K562 (cell line): ENCODE data around the gene CDKL1. TPM values are rescaled to one million over a fixed set of nuclear protein-coding genes. Genes with fewer than 3 reads are reported as not detected.

ENCODE experiments used
- ATAC-seq: fragments of 200-7000 bp; cut with Tn5 transposase; 3 replicates; pipeline ENCODE4 v1.9.1; 2020; ENCODE audit warnings: moderate library complexity
- BruUV-seq: library from RNA; stranded (reverse); fragments of 400-500 nt; replicated peaks from 2 replicates; lab custom pipeline; 2021; lab: Mats Ljungman, UMichigan
- CTCF ChIA-PET: fragments of 300-600 bp; formaldehyde crosslinking; extraction: SDS; loops from one replicate; lab custom pipeline; 2021; ENCODE audit warnings: low intra/inter-chr PET ratio; lab: Yijun Ruan, JAX
- POLR2A ChIA-PET: fragments of 300-600, 350-650 bp; sonication (Branson Sonifier 250); formaldehyde crosslinking; extraction: SDS; loops from one replicate; lab custom pipeline; 2021; ENCODE audit warnings: antibody characterized with exemption, inconsistent platforms; lab: Yijun Ruan, JAX
- DNase-seq, 4 experiments: peaks; one replicate each; pipeline versions ENCODE4 v3.0.0 to v3.0.0-alpha.2; 2011 to 2018; ENCODE audit warnings: low spot score in 3 of 4, mixed read lengths in 3 of 4; ENCODE audit errors: extremely low read depth in 1 of 4
- FAIRE-seq: peaks from 2 replicates; lab custom pipeline; 2011; peaks lifted over from hg19 to GRCh38; lab: Jason Lieb, UNC
- H2AFZ ChIP-seq: 2 replicates; pipeline ENCODE4 v1.6.0; 2011; ENCODE audit warnings: low read depth, low read length, control low read depth, inconsistent platforms
- H3K27ac ChIP-seq: fragments of 200-600 bp; 3 replicates; pipeline ENCODE4 v1.8.0; 2011; ENCODE audit warnings: low read depth, mild to moderate bottlenecking, control low read depth, inconsistent platforms, low read length, moderate library complexity, mixed read lengths; ENCODE audit errors: extremely low read depth
- H3K27me3 ChIP-seq, 2 experiments: fragments of 300-600 bp in 1 of 2; 2 replicates in 1 of 2; 3 replicates in 1 of 2; pipeline versions ENCODE4 v1.6.0 to v1.8.0; 2011; ENCODE audit warnings: inconsistent platforms in 2 of 2, low read length in 2 of 2, mild to moderate bottlenecking in 1 of 2, mixed read lengths in 1 of 2, moderate library complexity in 1 of 2; ENCODE audit not compliant: control insufficient read depth in 2 of 2, insufficient read depth in 2 of 2
- H3K36me3 ChIP-seq: fragments of 300-600 bp; 3 replicates; pipeline ENCODE4 v1.8.0; 2011; ENCODE audit warnings: mild to moderate bottlenecking, low read length, inconsistent platforms; ENCODE audit not compliant: control insufficient read depth, insufficient read depth
- H3K4me1 ChIP-seq, 2 experiments: fragments of 200-600 bp in 1 of 2; replicated peaks in 1 of 2; 2 replicates in 1 of 2; 3 replicates in 1 of 2; pipeline versions ENCODE4 v1.5.1 to v1.8.0; 2011; ENCODE audit warnings: inconsistent platforms in 2 of 2, low read length in 2 of 2, mild to moderate bottlenecking in 1 of 2, mixed read lengths in 1 of 2, moderate library complexity in 1 of 2; ENCODE audit not compliant: control insufficient read depth in 2 of 2, insufficient read depth in 2 of 2
- H3K4me2 ChIP-seq: 2 replicates; pipeline ENCODE4 v1.6.1; 2011; ENCODE audit warnings: low read length, control low read depth, inconsistent platforms, mixed read lengths; ENCODE audit not compliant: insufficient read depth
- H3K4me3 ChIP-seq: fragments of 200-600 bp; sonication (generic), shearing (Covaris generic); 2 replicates; pipeline ENCODE4 v1.5.1; 2016; ENCODE audit warnings: control low read depth, inconsistent platforms
- H3K79me2 ChIP-seq: fragments of 200-600 bp; 3 replicates; pipeline ENCODE4 v1.8.0; 2011; ENCODE audit warnings: low read length, inconsistent platforms; ENCODE audit not compliant: control insufficient read depth, insufficient read depth
- H3K9ac ChIP-seq, 2 experiments: 2 replicates each; pipeline versions ENCODE4 v1.6.0 to v1.6.1; 2011; ENCODE audit warnings: low read depth in 2 of 2, low read length in 2 of 2, control low read depth in 1 of 2, inconsistent platforms in 1 of 2, mild to moderate bottlenecking in 1 of 2, mixed read lengths in 1 of 2; ENCODE audit not compliant: insufficient read depth in 1 of 2
- H3K9me1 ChIP-seq: one replicate; pipeline ENCODE4 v1.6.0; 2011; ENCODE audit warnings: inconsistent platforms, mild to moderate bottlenecking, low read length, moderate library complexity; ENCODE audit not compliant: control insufficient read depth, insufficient read depth
- H3K9me3 ChIP-seq: replicated peaks from 2 replicates; pipeline ENCODE4 v1.5.1; 2011; ENCODE audit warnings: low read depth, low read length, inconsistent platforms; ENCODE audit not compliant: control insufficient read depth, insufficient read depth
- H4K20me1 ChIP-seq: replicated peaks from 2 replicates; pipeline ENCODE4 v1.6.1; 2011; ENCODE audit warnings: low read length, inconsistent platforms, mixed read lengths; ENCODE audit not compliant: control insufficient read depth, insufficient read depth
- BACH1 ChIP-seq: fragments of 200-800 bp; sonication (Bioruptor generic); IDR thresholded peaks from 2 replicates; pipeline ENCODE4 v1.6.1; 2016; ENCODE audit warnings: missing genetic modification characterization, missing compliant biosample characterization
- CBX3 ChIP-seq, 2 experiments: IDR thresholded peaks; 1 replicate in 1 of 2; 2 replicates in 1 of 2; pipeline ENCODE4 v1.6.1; 2012; ENCODE audit warnings: inconsistent platforms in 2 of 2, low read length in 2 of 2, borderline replicate concordance in 1 of 2, control low read depth in 1 of 2
- DACH1 ChIP-seq: fragments of 450-650 bp; IDR thresholded peaks from 2 replicates; pipeline ENCODE4 v1.6.1; 2018; ENCODE audit not compliant: partially characterized antibody
- E2F4 ChIP-seq: sonication (generic); formaldehyde crosslinking; IDR thresholded peaks from 2 replicates; pipeline ENCODE4 v1.8.0; 2022; ENCODE audit warnings: mild to moderate bottlenecking, low read depth, missing genetic modification reagents
- GATAD2B ChIP-seq: fragments of 450-650 bp; IDR thresholded peaks from 2 replicates; pipeline ENCODE4 v1.6.1; 2017; ENCODE audit warnings: mild to moderate bottlenecking, borderline replicate concordance
- HEY1 ChIP-seq: fragments of 250-450 bp; sonication (Bioruptor Pico); IDR thresholded peaks from 2 replicates; pipeline ENCODE4 v1.5.0; 2020; ENCODE audit warnings: mild to moderate bottlenecking, moderate library complexity, borderline replicate concordance
- ILF3 ChIP-seq: fragments of 450-650 bp; IDR thresholded peaks from 2 replicates; pipeline ENCODE4 v1.6.1; 2018; ENCODE audit warnings: antibody characterized with exemption, mild to moderate bottlenecking, moderate library complexity, borderline replicate concordance
- MAFG ChIP-seq: fragments of 450-650 bp; conservative IDR thresholded peaks from 2 replicates; pipeline ENCODE4 v1.6.1; 2016; ENCODE audit warnings: missing genetic modification characterization, missing compliant biosample characterization
- MEIS2 ChIP-seq: fragments of 450-650 bp; IDR thresholded peaks from 2 replicates; pipeline ENCODE4 v1.6.1; 2014; ENCODE audit warnings: mild to moderate bottlenecking; ENCODE audit not compliant: partially characterized antibody
- NCOA2 ChIP-seq, 2 experiments: fragments of 450-650 bp; IDR thresholded peaks; 2 replicates each; pipeline ENCODE4 v1.6.1; 2018; ENCODE audit warnings: mild to moderate bottlenecking in 2 of 2, moderate library complexity in 1 of 2; ENCODE audit not compliant: partially characterized antibody in 2 of 2
- NFYB ChIP-seq: IDR thresholded peaks from 2 replicates; pipeline ENCODE4 v1.6.1; 2011; ENCODE audit warnings: mild to moderate bottlenecking, moderate library complexity; ENCODE audit not compliant: insufficient read length; ENCODE audit errors: extremely low read depth
- NUFIP1 ChIP-seq: fragments of 450-650 bp; IDR thresholded peaks from 2 replicates; pipeline ENCODE4 v1.6.1; 2018; ENCODE audit not compliant: partially characterized antibody
- ZFX ChIP-seq: sonication (generic); formaldehyde crosslinking; IDR thresholded peaks from 2 replicates; pipeline ENCODE4 v1.8.0; 2022; ENCODE audit warnings: mild to moderate bottlenecking, missing genetic modification reagents, moderate library complexity
- ZNF398 ChIP-seq: fragments of 250-450 bp; sonication (Bioruptor Pico); IDR thresholded peaks from 2 replicates; pipeline ENCODE4 v1.8.0; 2021; ENCODE audit warnings: moderate library complexity, mild to moderate bottlenecking, inconsistent platforms
- ZNF589 ChIP-seq: fragments of 200-800 bp; sonication (Bioruptor generic); IDR thresholded peaks from 2 replicates; pipeline ENCODE4 v1.6.1; 2016; ENCODE audit warnings: low read depth, missing genetic modification characterization, missing compliant biosample characterization
- ZSCAN29 ChIP-seq: fragments of 450-650 bp; IDR thresholded peaks from 2 replicates; pipeline ENCODE4 v1.6.1; 2017
- ZZZ3 ChIP-seq: fragments of 450-650 bp; IDR thresholded peaks from 2 replicates; pipeline ENCODE4 v1.6.1; 2016; ENCODE audit warnings: antibody characterized with exemption, mild to moderate bottlenecking, moderate library complexity
- in situ Hi-C: fragments of 300-500 bp; cut with MboI; formaldehyde crosslinking; loops from 4 replicates; pipeline ENCODE4 v1.15.0; 2018; ENCODE audit warnings: inconsistent platforms, mixed read lengths
- intact Hi-C: fragments of 100-400 bp; cut with micrococcal nuclease; formaldehyde crosslinking; loops from 2 replicates; pipeline ENCODE4 v1.14.2; 2022
- polyA plus RNA-seq, 8 experiments: library from polyadenylated mRNA; depleted of rRNA in 4 of 8; stranded (reverse) in 5 of 8; unstranded in 3 of 8; fragments of >200 nt; fragmentation: Nextera tagmentation in 2 of 8; fragmentation: Illumina TruSeq in 1 of 8; extraction: Ambion mirVana in 2 of 8; extraction: Trizol in 1 of 8; gene quantifications; 2 replicates each; pipeline versions ENCODE4 v1.2.1 to v1.2.3, GENCODE V29; 2011 to 2014; ENCODE audit warnings: inconsistent platforms in 1 of 8, missing spikeins in 1 of 8
- total RNA-seq, 7 experiments: library from RNA; depleted of rRNA in 6 of 7; stranded (reverse); fragments of >200 nt in 6 of 7; fragmentation: Illumina TruSeq in 2 of 7; extraction: Trizol in 2 of 7; gene quantifications; 2 replicates each; pipeline versions ENCODE4 v1.2.1 to v1.2.3, GENCODE V29; 2011 to 2021; ENCODE audit warnings: low replicate concordance in 1 of 7

CDKL1 gene
- total and polyA plus RNA-seq, 9 of the 15 experiments (the other 6 are each of a cell fraction or from before 2014, with no cell fraction given), result 2.3 to 35.0 (median 7.5) TPM

DNA sequence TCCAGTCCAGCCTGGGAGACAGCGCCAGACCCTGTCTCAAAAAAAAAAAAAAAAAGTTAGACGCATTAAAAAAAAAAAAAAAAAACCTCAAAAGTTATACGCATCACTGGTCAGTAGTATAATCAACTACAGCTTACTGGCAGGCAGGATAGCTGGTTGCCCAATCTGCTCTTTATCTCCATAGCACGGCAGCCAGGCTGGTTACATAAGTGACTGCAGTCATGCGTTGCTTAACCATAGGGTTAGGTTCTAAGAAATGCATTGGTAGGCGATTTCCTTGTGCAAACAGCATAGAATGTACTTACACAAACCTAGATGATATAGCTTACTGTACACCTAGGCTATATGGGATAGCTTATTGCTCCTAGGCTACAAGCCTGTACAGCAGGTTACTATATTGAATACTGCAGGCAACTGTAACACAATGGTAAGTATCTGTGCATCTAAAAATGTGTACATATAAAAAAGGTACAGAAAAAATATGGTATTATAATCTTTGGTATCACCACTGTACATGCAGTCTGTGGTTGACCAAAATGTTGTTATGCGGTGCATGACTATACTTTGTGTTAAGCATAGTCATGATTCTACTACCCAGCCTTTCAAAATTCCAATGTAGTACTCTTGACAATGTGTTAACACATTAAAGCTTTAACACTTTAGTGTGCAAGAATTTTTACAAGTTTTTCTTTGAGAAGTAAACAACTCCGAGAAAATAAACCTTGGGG lies 92.8 kb downstream of the CDKL1 start (continued):
- TF ChIP-seq ILF3, result no peak

GRCh38 chr14:50301914-50302313 lies 94.8 kb downstream of the CDKL1 start:
- ATAC-seq, result no peak
- no peak for FAIRE-seq
- H2AFZ ChIP-seq, result no peak overlapping the region
- H3K27ac ChIP-seq, result no peak overlapping the region
- CTCF ChIA-PET, result no interaction called here
- TF ChIP-seq CBX3 (IDR thresholded peaks at IDR 0.05; ENCODE audit: borderline replicate concordance in 1 of 2, low read length in 2 of 2), result no peak
- TF ChIP-seq ZNF589 (CRISPR knock-in tag), result no peak
- no peak for TF ChIP-seq E2F4
- TF ChIP-seq NUFIP1, result no peak
- no peak for TF ChIP-seq MAFG (tag)
- no peak for TF ChIP-seq HEY1
- TF ChIP-seq ZNF398, result no peak
- TF ChIP-seq NFYB, result no peak
- TF ChIP-seq ZFX, result no peak
- no peak for TF ChIP-seq GATAD2B
- no peak for TF ChIP-seq ZSCAN29
- TF ChIP-seq NCOA2 (IDR thresholded peaks at IDR 0.05; ENCODE audit: partially characterized antibody in 2 of 2), result no peak
- no peak for TF ChIP-seq MEIS2
- no peak for TF ChIP-seq DACH1
- no peak for TF ChIP-seq BACH1 (tag)
- no peak for TF ChIP-seq ZZZ3
- TF ChIP-seq, all 486 proteins: peak for 0
- H3K9ac ChIP-seq, result no peak overlapping the region
- H3K4me2 ChIP-seq, result no peak overlapping the region
- no peak for DNase-seq
- intact Hi-C loops, result no loop called here
- in situ Hi-C loops, result no loop called here
- POLR2A ChIA-PET, result no interaction called here
- H3K27me3 ChIP-seq, result no peaks in the 10 kb centered on the region
- no TSS peak for BruUV-seq
- peaks cover 4 to 9% of the 10 kb centered on the region in 2 experiments; a peak in 3 of 5 replicates for H3K4me1 ChIP-seq
- no peaks in the 10 kb centered on the region for H3K9me3 ChIP-seq
- no peaks in the 10 kb centered on the region for H4K20me1 ChIP-seq
- H3K36me3 ChIP-seq, result peaks cover 17% of the 10 kb centered on the region; the same call in 2 of the 3 replicates
- H3K4me3 ChIP-seq, result no peak overlapping the region
- H3K79me2 ChIP-seq, result peaks cover 15% of the 10 kb centered on the region
- H3K9me1 ChIP-seq, result no peaks in the 10 kb centered on the region
